AG04450 (cell line): ENCODE results near the gene KCTD1. TPM values are rescaled to one million over a fixed set of nuclear protein-coding genes. Genes with fewer than 3 reads are reported as not detected.
"Not testable (repeated sequence)": the region's sequence is repeated elsewhere in the genome, so short reads cannot be mapped to it uniquely, and the experiment has no call there.

ENCODE experiments used
- CTCF ChIA-PET: fragments of 300-600, 350-600 bp; formaldehyde crosslinking; extraction: SDS; loops from one replicate; lab custom pipeline; 2022; ENCODE audit warnings: antibody characterized with exemption, inconsistent platforms; lab: Charles Lee
- POLR2A ChIA-PET: fragments of 350-600 bp; formaldehyde crosslinking; extraction: SDS; loops from one replicate; lab custom pipeline; 2021; ENCODE audit warnings: antibody characterized with exemption, inconsistent platforms; lab: Yijun Ruan, JAX
- DNase-seq: peaks from one replicate; pipeline ENCODE4 v3.0.0-alpha.2; 2011; ENCODE audit warnings: low read depth, low spot score
- H3K27ac ChIP-seq: one replicate; pipeline ENCODE4 v1.5.1; 2012; ENCODE audit warnings: low read depth, low read length, control low read depth
- H3K27me3 ChIP-seq: one replicate; pipeline ENCODE4 v1.6.0; 2012; ENCODE audit warnings: low read length; ENCODE audit not compliant: control insufficient read depth, insufficient read depth
- H3K4me3 ChIP-seq: 2 replicates; pipeline ENCODE4 v1.5.1; 2011; ENCODE audit warnings: mild to moderate bottlenecking, low read depth, low read length, control low read depth
- H3K9me3 ChIP-seq: 2 replicates; pipeline ENCODE4 v1.5.1; 2012; ENCODE audit warnings: low read length; ENCODE audit not compliant: control insufficient read depth, insufficient read depth
- CTCF ChIP-seq: IDR thresholded peaks from 2 replicates; pipeline ENCODE4 v1.5.1; 2011; ENCODE audit warnings: low read depth, low read length, control low read depth, inconsistent platforms
- polyA plus RNA-seq: library from polyadenylated mRNA; depleted of rRNA; stranded (reverse); fragments of >200 nt; gene quantifications from 2 replicates; pipeline ENCODE4 v1.2.3, GENCODE V29; 2011

Gene KCTD1
- polyA plus RNA-seq, 1 experiment: 5.0 TPM

- Histone ChIP-seq H3K27ac (no peak overlapping the region), H3K27me3 (no peaks in the 10 kb centered on the region), H3K4me3 (no peak overlapping the region), H3K9me3 (no peaks in the 10 kb centered on the region)
- ChIA-PET POLR2A (no interaction called here), CTCF (no interaction called here)
- no peak for TF ChIP-seq CTCF
- no peak for DNase-seq
Measured at GRCh38 chr18:26438980-26439379, 109.4 kb downstream of the KCTD1 start.

- H3K27me3 ChIP-seq, DNase-seq, H3K27ac ChIP-seq, CTCF ChIA-PET, H3K9me3 ChIP-seq, POLR2A ChIA-PET, H3K4me3 ChIP-seq: not testable (repeated sequence)
Measured at GRCh38 chr18:26437634-26438033, 110.7 kb downstream of the KCTD1 start.

GRCh38 chr18:26436176-26437051 is 111.9 kb downstream of the KCTD1 start:
- CTCF ChIA-PET: interaction anchor here (1.0 kb wide), 1 partner anchor 52 kb away, joined by 4 read pairs; no protein-coding TSS in a partner anchor
- POLR2A ChIA-PET: interaction anchor here (1.0 kb wide), 1 partner anchor 44 kb away, joined by 4 read pairs; no protein-coding TSS in a partner anchor
- no peaks in the 10 kb centered on the region for H3K9me3 ChIP-seq
- no peak overlapping the region for H3K27ac ChIP-seq
- peak; percentile 70 for DNase-seq
- H3K4me3 ChIP-seq: no peak overlapping the region
- no peaks in the 10 kb centered on the region for H3K27me3 ChIP-seq
- no peak for TF ChIP-seq CTCF

- ChIA-PET POLR2A (interaction anchor here (1.0 kb wide), 1 partner anchor 45 kb away, joined by 4 read pairs; no protein-coding TSS in a partner anchor), CTCF (interaction anchor here (1.0 kb wide), 1 partner anchor 52 kb away, joined by 4 read pairs; no protein-coding TSS in a partner anchor)
Measured at GRCh38 chr18:26435415-26436095, 112.8 kb downstream of the KCTD1 start.

GRCh38 chr18:26434887-26435286 is 113.5 kb downstream of the KCTD1 start:
- no peak for DNase-seq
- POLR2A ChIA-PET: no interaction called here
- Histone ChIP-seq H3K27ac (no peak overlapping the region), H3K4me3 (no peak overlapping the region), H3K27me3 (no peaks in the 10 kb centered on the region), H3K9me3 (no peaks in the 10 kb centered on the region)
- no peak for TF ChIP-seq CTCF
- CTCF ChIA-PET: no interaction called here

More at GRCh38 chr18:26435415-26436095, 112.8 kb downstream of the KCTD1 start:
- Histone ChIP-seq H3K27me3 (no peaks in the 10 kb centered on the region), H3K9me3 (no peaks in the 10 kb centered on the region), H3K27ac (no peak overlapping the region), H3K4me3 (no peak overlapping the region)
- no peak for DNase-seq
- TF ChIP-seq CTCF: no peak
